Keratinocyte (primary cell): ENCODE data around the gene CDX1.
A peak's percentile ranks its signal among the peaks of the same experiment; 100 is the strongest.

Experiments
- EZH2 ChIP-seq: IDR thresholded peaks from one replicate; pipeline ENCODE4 v1.6.1; 2012; ENCODE audit warnings: inconsistent platforms, mild to moderate bottlenecking, low read length, moderate library complexity
- TF ChIP-seq, protein P1 (sequence below), 3 experiments: IDR thresholded peaks in 1 of 3; conservative IDR thresholded peaks in 1 of 3; optimal IDR thresholded peaks in 1 of 3; 2 replicates in 2 of 3; 3 replicates in 1 of 3; pipeline versions ENCODE3 to v1.5.1; 2011; ENCODE audit warnings: low read length in 3 of 3, mild to moderate bottlenecking in 3 of 3, moderate library complexity in 2 of 3, control low read depth in 1 of 3, inconsistent platforms in 1 of 3; ENCODE audit not compliant: insufficient read depth in 2 of 3; ENCODE audit errors: extremely low read depth in 1 of 3

- TF ChIP-seq, protein P1, sequence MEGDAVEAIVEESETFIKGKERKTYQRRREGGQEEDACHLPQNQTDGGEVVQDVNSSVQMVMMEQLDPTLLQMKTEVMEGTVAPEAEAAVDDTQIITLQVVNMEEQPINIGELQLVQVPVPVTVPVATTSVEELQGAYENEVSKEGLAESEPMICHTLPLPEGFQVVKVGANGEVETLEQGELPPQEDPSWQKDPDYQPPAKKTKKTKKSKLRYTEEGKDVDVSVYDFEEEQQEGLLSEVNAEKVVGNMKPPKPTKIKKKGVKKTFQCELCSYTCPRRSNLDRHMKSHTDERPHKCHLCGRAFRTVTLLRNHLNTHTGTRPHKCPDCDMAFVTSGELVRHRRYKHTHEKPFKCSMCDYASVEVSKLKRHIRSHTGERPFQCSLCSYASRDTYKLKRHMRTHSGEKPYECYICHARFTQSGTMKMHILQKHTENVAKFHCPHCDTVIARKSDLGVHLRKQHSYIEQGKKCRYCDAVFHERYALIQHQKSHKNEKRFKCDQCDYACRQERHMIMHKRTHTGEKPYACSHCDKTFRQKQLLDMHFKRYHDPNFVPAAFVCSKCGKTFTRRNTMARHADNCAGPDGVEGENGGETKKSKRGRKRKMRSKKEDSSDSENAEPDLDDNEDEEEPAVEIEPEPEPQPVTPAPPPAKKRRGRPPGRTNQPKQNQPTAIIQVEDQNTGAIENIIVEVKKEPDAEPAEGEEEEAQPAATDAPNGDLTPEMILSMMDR (optimal IDR thresholded peaks at IDR 0.05 in 1 of 3, IDR thresholded peaks at IDR 0.05 in 1 of 3, conservative IDR thresholded peaks at IDR 0.05 in 1 of 3; ENCODE audit: extremely low read depth in 1 of 3, insufficient read depth in 2 of 3, low read length in 3 of 3) = peak in 2 of 3 experiments; percentile 84 to 86
- no peak for TF ChIP-seq EZH2
Measured at GRCh38 chr5:150217873-150218692, 51.5 kb downstream of the CDX1 start.
